ENCODE measurements around the gene CASTOR1.
A peak's percentile ranks its signal among the peaks of the same experiment; 100 is the strongest.

Gene CASTOR1

GRCh38 chr22:30287648-30288418, 1.5 kb downstream of the CASTOR1 start:
- Histone ChIP-seq H3K27ac (ENCODE audit: low read length) (peak overlapping the region; percentile 16), H3K9me3 (ENCODE audit: control insufficient read depth in 1 of 2, low read length in 2 of 2) (no peaks in the 10 kb centered on the region), H3K4me1 (ENCODE audit: control insufficient read depth in 1 of 2, insufficient read depth in 2 of 2, low read length in 2 of 2) (peaks cover 19 to 30% of the 10 kb centered on the region in 2 donors)

GRCh38 chr22:30286813-30287647, 2.3 kb downstream of the CASTOR1 start:
- H3K4me3 ChIP-seq (ENCODE audit: low read depth in 1 of 2, low read length in 2 of 2), result no peak overlapping the region
- H3K27ac ChIP-seq (ENCODE audit: low read length), result no peak overlapping the region
- H3K27me3 ChIP-seq (ENCODE audit: low read depth, low read length), result no peaks in the 10 kb centered on the region
- H3K36me3 ChIP-seq (ENCODE audit: control insufficient read depth in 1 of 2, insufficient read depth in 2 of 2, low read length in 2 of 2), result peaks cover under 1 to 27% of the 10 kb centered on the region in 2 donors
- H3K9me3 ChIP-seq (ENCODE audit: control insufficient read depth in 1 of 2, low read length in 2 of 2), result no peaks in the 10 kb centered on the region
- peaks cover 19 to 30% of the 10 kb centered on the region in 2 donors for H3K4me1 ChIP-seq (ENCODE audit: control insufficient read depth in 1 of 2, insufficient read depth in 2 of 2, low read length in 2 of 2)

More at GRCh38 chr22:30287648-30288418, 1.5 kb downstream of the CASTOR1 start:
- Histone ChIP-seq H3K36me3 (ENCODE audit: control insufficient read depth in 1 of 2, insufficient read depth in 2 of 2, low read length in 2 of 2) (peaks cover 4 to 34% of the 10 kb centered on the region in 2 donors), H3K27me3 (ENCODE audit: low read depth, low read length) (no peaks in the 10 kb centered on the region), H3K4me3 (ENCODE audit: low read depth in 1 of 2, low read length in 2 of 2) (peak overlapping the region; percentile 83 to 89)

- no peaks in the 10 kb centered on the region for H3K9me3 ChIP-seq (ENCODE audit: control insufficient read depth in 1 of 2, low read length in 2 of 2)
- H3K27me3 ChIP-seq (ENCODE audit: low read depth, low read length), result no peaks in the 10 kb centered on the region
- no peak overlapping the region for H3K4me3 ChIP-seq (ENCODE audit: low read depth in 1 of 2, low read length in 2 of 2)
- peaks cover 19 to 30% of the 10 kb centered on the region in 2 donors for H3K4me1 ChIP-seq (ENCODE audit: control insufficient read depth in 1 of 2, insufficient read depth in 2 of 2, low read length in 2 of 2)
- H3K36me3 ChIP-seq (ENCODE audit: control insufficient read depth in 1 of 2, insufficient read depth in 2 of 2, low read length in 2 of 2), result peaks cover 0 to 26% of the 10 kb centered on the region in 2 donors
- H3K27ac ChIP-seq (ENCODE audit: low read length), result no peak overlapping the region
Observed at GRCh38 chr22:30286331-30286730, 3.0 kb downstream of the CASTOR1 start.

- Histone ChIP-seq H3K4me1 (ENCODE audit: control insufficient read depth in 1 of 2, insufficient read depth in 2 of 2, low read length in 2 of 2) (peaks cover 18 to 24% of the 10 kb centered on the region in 2 donors), H3K9me3 (ENCODE audit: control insufficient read depth in 1 of 2, low read length in 2 of 2) (no peaks in the 10 kb centered on the region), H3K27me3 (ENCODE audit: low read depth, low read length) (no peaks in the 10 kb centered on the region), H3K4me3 (ENCODE audit: low read depth in 1 of 2, low read length in 2 of 2) (no peak overlapping the region), H3K27ac (ENCODE audit: low read length) (no peak overlapping the region), H3K36me3 (ENCODE audit: control insufficient read depth in 1 of 2, insufficient read depth in 2 of 2, low read length in 2 of 2) (peaks cover 0 to 26% of the 10 kb centered on the region in 2 donors)
Observed at GRCh38 chr22:30285846-30286200, 3.5 kb downstream of the CASTOR1 start.

- H3K27me3 ChIP-seq (ENCODE audit: low read depth, low read length), result no peaks in the 10 kb centered on the region
- H3K4me3 ChIP-seq (ENCODE audit: low read depth in 1 of 2, low read length in 2 of 2), result no peak overlapping the region
- H3K9me3 ChIP-seq (ENCODE audit: control insufficient read depth in 1 of 2, low read length in 2 of 2), result no peaks in the 10 kb centered on the region
- no peak overlapping the region for H3K27ac ChIP-seq (ENCODE audit: low read length)
- H3K36me3 ChIP-seq (ENCODE audit: control insufficient read depth in 1 of 2, insufficient read depth in 2 of 2, low read length in 2 of 2), result peaks cover 0 to 26% of the 10 kb centered on the region in 2 donors
- H3K4me1 ChIP-seq (ENCODE audit: control insufficient read depth in 1 of 2, insufficient read depth in 2 of 2, low read length in 2 of 2), result peaks cover 13 to 19% of the 10 kb centered on the region in 2 donors
Observed at GRCh38 chr22:30285176-30285845, 4.0 kb downstream of the CASTOR1 start.

GRCh38 chr22:30284666-30285065, 4.6 kb downstream of the CASTOR1 start:
- Histone ChIP-seq H3K36me3 (ENCODE audit: control insufficient read depth in 1 of 2, insufficient read depth in 2 of 2, low read length in 2 of 2) (peaks cover 0 to 26% of the 10 kb centered on the region in 2 donors), H3K4me3 (ENCODE audit: low read depth in 1 of 2, low read length in 2 of 2) (no peak overlapping the region), H3K27me3 (ENCODE audit: low read depth, low read length) (no peaks in the 10 kb centered on the region), H3K27ac (ENCODE audit: low read length) (no peak overlapping the region), H3K9me3 (ENCODE audit: control insufficient read depth in 1 of 2, low read length in 2 of 2) (no peaks in the 10 kb centered on the region), H3K4me1 (ENCODE audit: control insufficient read depth in 1 of 2, insufficient read depth in 2 of 2, low read length in 2 of 2) (peaks cover 9 to 14% of the 10 kb centered on the region in 2 donors)

- H3K27ac ChIP-seq (ENCODE audit: low read length), result no peak overlapping the region
- peaks cover 0 to 26% of the 10 kb centered on the region in 2 donors for H3K36me3 ChIP-seq (ENCODE audit: control insufficient read depth in 1 of 2, insufficient read depth in 2 of 2, low read length in 2 of 2)
- no peaks in the 10 kb centered on the region for H3K27me3 ChIP-seq (ENCODE audit: low read depth, low read length)
- no peaks in the 10 kb centered on the region for H3K9me3 ChIP-seq (ENCODE audit: control insufficient read depth in 1 of 2, low read length in 2 of 2)
- H3K4me3 ChIP-seq (ENCODE audit: low read depth in 1 of 2, low read length in 2 of 2), result no peak overlapping the region
- peaks cover 9 to 14% of the 10 kb centered on the region in 2 donors for H3K4me1 ChIP-seq (ENCODE audit: control insufficient read depth in 1 of 2, insufficient read depth in 2 of 2, low read length in 2 of 2)
Observed at GRCh38 chr22:30284172-30284571, 5.1 kb downstream of the CASTOR1 start.

GRCh38 chr22:30283342-30283741, 6.0 kb downstream of the CASTOR1 start:
- H3K36me3 ChIP-seq (ENCODE audit: control insufficient read depth in 1 of 2, insufficient read depth in 2 of 2, low read length in 2 of 2), result peaks cover 0 to 26% of the 10 kb centered on the region in 2 donors
- H3K4me3 ChIP-seq (ENCODE audit: low read depth in 1 of 2, low read length in 2 of 2), result no peak overlapping the region
- H3K27me3 ChIP-seq (ENCODE audit: low read depth, low read length), result no peaks in the 10 kb centered on the region
- H3K27ac ChIP-seq (ENCODE audit: low read length), result no peak overlapping the region
- H3K9me3 ChIP-seq (ENCODE audit: control insufficient read depth in 1 of 2, low read length in 2 of 2), result no peaks in the 10 kb centered on the region
- H3K4me1 ChIP-seq (ENCODE audit: control insufficient read depth in 1 of 2, insufficient read depth in 2 of 2, low read length in 2 of 2), result peaks cover 5 to 10% of the 10 kb centered on the region in 2 donors

GRCh38 chr22:30282616-30283046, 6.7 kb downstream of the CASTOR1 start:
- H3K4me1 ChIP-seq (ENCODE audit: control insufficient read depth in 1 of 2, insufficient read depth in 2 of 2, low read length in 2 of 2), result peaks cover 0 to 10% of the 10 kb centered on the region in 2 donors
- no peak overlapping the region for H3K4me3 ChIP-seq (ENCODE audit: low read depth in 1 of 2, low read length in 2 of 2)
- no peak overlapping the region for H3K27ac ChIP-seq (ENCODE audit: low read length)
- no peaks in the 10 kb centered on the region for H3K27me3 ChIP-seq (ENCODE audit: low read depth, low read length)
- peaks cover 0 to 26% of the 10 kb centered on the region in 2 donors for H3K36me3 ChIP-seq (ENCODE audit: control insufficient read depth in 1 of 2, insufficient read depth in 2 of 2, low read length in 2 of 2)
- H3K9me3 ChIP-seq (ENCODE audit: control insufficient read depth in 1 of 2, low read length in 2 of 2), result no peaks in the 10 kb centered on the region

- no peak overlapping the region for H3K4me3 ChIP-seq (ENCODE audit: low read depth in 1 of 2, low read length in 2 of 2)
- peaks cover 0 to 20% of the 10 kb centered on the region in 2 donors for H3K36me3 ChIP-seq (ENCODE audit: control insufficient read depth in 1 of 2, insufficient read depth in 2 of 2, low read length in 2 of 2)
- H3K27me3 ChIP-seq (ENCODE audit: low read depth, low read length), result no peaks in the 10 kb centered on the region
- peaks cover 0 to 14% of the 10 kb centered on the region in 2 donors for H3K4me1 ChIP-seq (ENCODE audit: control insufficient read depth in 1 of 2, insufficient read depth in 2 of 2, low read length in 2 of 2)
- H3K9me3 ChIP-seq (ENCODE audit: control insufficient read depth in 1 of 2, low read length in 2 of 2), result no peaks in the 10 kb centered on the region
- no peak overlapping the region for H3K27ac ChIP-seq (ENCODE audit: low read length)
Observed at GRCh38 chr22:30280505-30280904, 8.8 kb downstream of the CASTOR1 start.

GRCh38 chr22:30279932-30280331, 9.4 kb downstream of the CASTOR1 start:
- Histone ChIP-seq H3K36me3 (ENCODE audit: control insufficient read depth in 1 of 2, insufficient read depth in 2 of 2, low read length in 2 of 2) (peaks cover 0 to 14% of the 10 kb centered on the region in 2 donors), H3K9me3 (ENCODE audit: control insufficient read depth in 1 of 2, low read length in 2 of 2) (no peaks in the 10 kb centered on the region), H3K4me1 (ENCODE audit: control insufficient read depth in 1 of 2, insufficient read depth in 2 of 2, low read length in 2 of 2) (peaks cover 0 to 14% of the 10 kb centered on the region in 2 donors), H3K4me3 (ENCODE audit: low read depth in 1 of 2, low read length in 2 of 2) (no peak overlapping the region), H3K27me3 (ENCODE audit: low read depth, low read length) (no peaks in the 10 kb centered on the region), H3K27ac (ENCODE audit: low read length) (no peak overlapping the region)

All from muscle layer of duodenum (tissue), 2 donors.